Measurements from ENCODE around the gene ANKS1A. TPM values are rescaled to one million over a fixed set of nuclear protein-coding genes. Genes with fewer than 3 reads are reported as not detected.

The ANKS1A gene
- polyA plus RNA-seq, 1 of the 3 experiments (the other 2 are of a cell fraction): 7.6 TPM

DNA sequence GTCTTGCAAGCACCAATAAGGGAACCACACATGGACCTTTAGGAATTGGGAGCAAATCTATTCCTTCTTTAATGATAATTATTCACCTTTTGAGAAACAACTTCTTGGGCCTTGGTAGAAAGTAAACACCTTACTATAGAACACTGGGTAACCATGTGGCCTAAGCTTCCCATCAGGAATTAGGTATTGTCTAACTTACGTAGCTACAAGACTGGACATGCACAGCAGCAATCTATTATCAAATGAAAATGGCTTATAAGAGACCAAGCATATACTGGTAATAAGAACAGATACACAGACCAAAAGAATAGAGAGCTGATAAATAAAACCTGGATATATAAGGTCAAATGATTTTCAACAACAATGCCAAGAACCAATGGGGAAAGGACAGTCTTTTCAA is 235.3 kb downstream of the ANKS1A start:
- H3F3A ChIP-seq (replicated peaks; ENCODE audit: insufficient read depth): no peaks in the 10 kb centered on the region
- TF ChIP-seq, protein P1, sequence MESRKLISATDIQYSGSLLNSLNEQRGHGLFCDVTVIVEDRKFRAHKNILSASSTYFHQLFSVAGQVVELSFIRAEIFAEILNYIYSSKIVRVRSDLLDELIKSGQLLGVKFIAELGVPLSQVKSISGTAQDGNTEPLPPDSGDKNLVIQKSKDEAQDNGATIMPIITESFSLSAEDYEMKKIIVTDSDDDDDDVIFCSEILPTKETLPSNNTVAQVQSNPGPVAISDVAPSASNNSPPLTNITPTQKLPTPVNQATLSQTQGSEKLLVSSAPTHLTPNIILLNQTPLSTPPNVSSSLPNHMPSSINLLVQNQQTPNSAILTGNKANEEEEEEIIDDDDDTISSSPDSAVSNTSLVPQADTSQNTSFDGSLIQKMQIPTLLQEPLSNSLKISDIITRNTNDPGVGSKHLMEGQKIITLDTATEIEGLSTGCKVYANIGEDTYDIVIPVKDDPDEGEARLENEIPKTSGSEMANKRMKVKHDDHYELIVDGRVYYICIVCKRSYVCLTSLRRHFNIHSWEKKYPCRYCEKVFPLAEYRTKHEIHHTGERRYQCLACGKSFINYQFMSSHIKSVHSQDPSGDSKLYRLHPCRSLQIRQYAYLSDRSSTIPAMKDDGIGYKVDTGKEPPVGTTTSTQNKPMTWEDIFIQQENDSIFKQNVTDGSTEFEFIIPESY (IDR thresholded peaks at IDR 0.05; ENCODE audit: borderline replicate concordance, low read depth): no peak
- TF ChIP-seq, protein P2, sequence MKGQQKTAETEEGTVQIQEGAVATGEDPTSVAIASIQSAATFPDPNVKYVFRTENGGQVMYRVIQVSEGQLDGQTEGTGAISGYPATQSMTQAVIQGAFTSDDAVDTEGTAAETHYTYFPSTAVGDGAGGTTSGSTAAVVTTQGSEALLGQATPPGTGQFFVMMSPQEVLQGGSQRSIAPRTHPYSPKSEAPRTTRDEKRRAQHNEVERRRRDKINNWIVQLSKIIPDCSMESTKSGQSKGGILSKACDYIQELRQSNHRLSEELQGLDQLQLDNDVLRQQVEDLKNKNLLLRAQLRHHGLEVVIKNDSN (IDR thresholded peaks at IDR 0.05; ENCODE audit: borderline replicate concordance, low read depth): no peak
- TF ChIP-seq EP300 (IDR thresholded peaks at IDR 0.05; ENCODE audit: borderline replicate concordance in 1 of 2, low read depth in 1 of 2, low read length in 1 of 2): no peak
- no peak for TF ChIP-seq GABPA (IDR thresholded peaks at IDR 0.05; ENCODE audit: low read depth)
- no peak for TF ChIP-seq TEAD4 (IDR thresholded peaks at IDR 0.05; ENCODE audit: borderline replicate concordance, insufficient read depth)
- no peak for TF ChIP-seq FOSL2 (IDR thresholded peaks at IDR 0.05; ENCODE audit: borderline replicate concordance, low read depth)
- no peak for TF ChIP-seq JUND (IDR thresholded peaks at IDR 0.05)
- TF ChIP-seq, protein P3, sequence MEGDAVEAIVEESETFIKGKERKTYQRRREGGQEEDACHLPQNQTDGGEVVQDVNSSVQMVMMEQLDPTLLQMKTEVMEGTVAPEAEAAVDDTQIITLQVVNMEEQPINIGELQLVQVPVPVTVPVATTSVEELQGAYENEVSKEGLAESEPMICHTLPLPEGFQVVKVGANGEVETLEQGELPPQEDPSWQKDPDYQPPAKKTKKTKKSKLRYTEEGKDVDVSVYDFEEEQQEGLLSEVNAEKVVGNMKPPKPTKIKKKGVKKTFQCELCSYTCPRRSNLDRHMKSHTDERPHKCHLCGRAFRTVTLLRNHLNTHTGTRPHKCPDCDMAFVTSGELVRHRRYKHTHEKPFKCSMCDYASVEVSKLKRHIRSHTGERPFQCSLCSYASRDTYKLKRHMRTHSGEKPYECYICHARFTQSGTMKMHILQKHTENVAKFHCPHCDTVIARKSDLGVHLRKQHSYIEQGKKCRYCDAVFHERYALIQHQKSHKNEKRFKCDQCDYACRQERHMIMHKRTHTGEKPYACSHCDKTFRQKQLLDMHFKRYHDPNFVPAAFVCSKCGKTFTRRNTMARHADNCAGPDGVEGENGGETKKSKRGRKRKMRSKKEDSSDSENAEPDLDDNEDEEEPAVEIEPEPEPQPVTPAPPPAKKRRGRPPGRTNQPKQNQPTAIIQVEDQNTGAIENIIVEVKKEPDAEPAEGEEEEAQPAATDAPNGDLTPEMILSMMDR (IDR thresholded peaks at IDR 0.05): no peak
- TF ChIP-seq, protein P4, sequence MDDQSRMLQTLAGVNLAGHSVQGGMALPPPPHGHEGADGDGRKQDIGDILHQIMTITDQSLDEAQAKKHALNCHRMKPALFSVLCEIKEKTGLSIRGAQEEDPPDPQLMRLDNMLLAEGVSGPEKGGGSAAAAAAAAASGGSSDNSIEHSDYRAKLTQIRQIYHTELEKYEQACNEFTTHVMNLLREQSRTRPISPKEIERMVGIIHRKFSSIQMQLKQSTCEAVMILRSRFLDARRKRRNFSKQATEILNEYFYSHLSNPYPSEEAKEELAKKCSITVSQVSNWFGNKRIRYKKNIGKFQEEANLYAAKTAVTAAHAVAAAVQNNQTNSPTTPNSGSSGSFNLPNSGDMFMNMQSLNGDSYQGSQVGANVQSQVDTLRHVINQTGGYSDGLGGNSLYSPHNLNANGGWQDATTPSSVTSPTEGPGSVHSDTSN (IDR thresholded peaks at IDR 0.05): no peak
- TF ChIP-seq SMC3 (IDR thresholded peaks at IDR 0.05; ENCODE audit: low read depth, low read length): no peak
- TF ChIP-seq RXRA (IDR thresholded peaks at IDR 0.05; ENCODE audit: borderline replicate concordance, low read depth): no peak
- TF ChIP-seq NRF1 (IDR thresholded peaks at IDR 0.05; ENCODE audit: low read depth, low read length): no peak
- no peak for TF ChIP-seq MEF2A (IDR thresholded peaks at IDR 0.05; ENCODE audit: borderline replicate concordance, low read depth)
- no peak for TF ChIP-seq NFIC (IDR thresholded peaks at IDR 0.05; ENCODE audit: borderline replicate concordance)
- TF ChIP-seq FOXJ3 (CRISPR knock-in tag; IDR thresholded peaks at IDR 0.05): no peak
- TF ChIP-seq FOXM1 (IDR thresholded peaks at IDR 0.05; ENCODE audit: low read depth): no peak
- no peaks in the 10 kb centered on the region for H3K36me3 ChIP-seq (replicated peaks in 1 of 2; ENCODE audit: control insufficient read depth in 1 of 2, insufficient read depth in 2 of 2, low read length in 1 of 2)
- no peaks in the 10 kb centered on the region for H3K9me2 ChIP-seq
- H3K27me3 ChIP-seq (ENCODE audit: insufficient read depth): no peaks in the 10 kb centered on the region; the same call in 1 of the 2 replicates
- no peak overlapping the region for H3K9ac ChIP-seq
- H3K9me3 ChIP-seq: no peaks in the 10 kb centered on the region
- ChIA-PET CTCF (interaction anchor here (2.1 kb wide), 1 partner anchor 137 kb away, joined by 9 read pairs; no protein-coding TSS in a partner anchor), POLR2A (no interaction called here)
- no peaks in the 10 kb centered on the region for H3K4me1 ChIP-seq (ENCODE audit: control insufficient read depth in 1 of 2, insufficient read depth in 2 of 2, low read depth in 1 of 2, low read length in 1 of 2)
- no peak overlapping the region for H2AFZ ChIP-seq (ENCODE audit: low read depth)
- H3K4me3 ChIP-seq (ENCODE audit: low read depth in 2 of 2, low read length in 1 of 2): no peak overlapping the region
- H4K20me1 ChIP-seq (ENCODE audit: insufficient read depth): no peaks in the 10 kb centered on the region
- DNase-seq: no peak
- no peaks in the 10 kb centered on the region for H3K79me2 ChIP-seq (ENCODE audit: insufficient read depth)
- 88% methylated on average over 1 of the region's 1 CpG for WGBS (ENCODE audit: low lambda C conversion rate)
- no peak overlapping the region for H3K27ac ChIP-seq (ENCODE audit: low read depth in 2 of 2, low read length in 1 of 2)
- H3K4me2 ChIP-seq: no peak overlapping the region
